Astrocyte (in vitro differentiated cells and primary cell): ENCODE measurements around the gene NIT1. TPM values are rescaled to one million over a fixed set of nuclear protein-coding genes. Genes with fewer than 3 reads are reported as not detected.

Experiments used
- DNase-seq: peaks from one replicate; pipeline ENCODE4 v3.0.0-alpha.2; 2010; ENCODE audit warnings: low read depth
- FAIRE-seq: peaks from 2 replicates; lab custom pipeline; 2011; peaks lifted over from hg19 to GRCh38; lab: Jason Lieb, UNC
- H2AFZ ChIP-seq: 2 replicates; pipeline ENCODE4 v1.6.0; 2012; ENCODE audit warnings: low read depth, low read length, inconsistent platforms
- H3K27ac ChIP-seq: 2 replicates; pipeline ENCODE4 v1.5.1; 2011; ENCODE audit warnings: low read depth, low read length, inconsistent platforms
- H3K27me3 ChIP-seq: 2 replicates; pipeline ENCODE4 v1.6.0; 2011; ENCODE audit warnings: low read length, inconsistent platforms; ENCODE audit not compliant: insufficient read depth
- H3K36me3 ChIP-seq: 2 replicates; pipeline ENCODE4 v1.5.1; 2011; ENCODE audit warnings: low read length, inconsistent platforms; ENCODE audit not compliant: insufficient read depth
- H3K4me1 ChIP-seq: 2 replicates; pipeline ENCODE4 v1.5.1; 2011; ENCODE audit warnings: low read length, inconsistent platforms; ENCODE audit not compliant: insufficient read depth
- H3K4me2 ChIP-seq: 2 replicates; pipeline ENCODE4 v1.6.0; 2012; ENCODE audit warnings: low read length, inconsistent platforms
- H3K4me3 ChIP-seq: 2 replicates; pipeline ENCODE4 v1.5.1; 2011; ENCODE audit warnings: low read depth, mild to moderate bottlenecking, low read length, inconsistent platforms; ENCODE audit not compliant: insufficient read depth
- H3K79me2 ChIP-seq: 2 replicates; pipeline ENCODE4 v1.6.0; 2012; ENCODE audit warnings: mild to moderate bottlenecking, low read length, inconsistent platforms; ENCODE audit not compliant: insufficient read depth
- H3K9ac ChIP-seq: 2 replicates; pipeline ENCODE4 v1.6.0; 2012; ENCODE audit warnings: mild to moderate bottlenecking, low read length, inconsistent platforms
- H3K9me3 ChIP-seq: 2 replicates; pipeline ENCODE4 v1.5.1; 2012; ENCODE audit warnings: low read depth, mild to moderate bottlenecking, low read length, inconsistent platforms; ENCODE audit not compliant: insufficient read depth
- H4K20me1 ChIP-seq: 2 replicates; pipeline ENCODE4 v1.6.0; 2012; ENCODE audit warnings: low read length, inconsistent platforms; ENCODE audit not compliant: insufficient read depth
- H3K27ac Mint-ChIP-seq: one replicate; pipeline ENCODE4 v1.8.0; 2021; ENCODE audit warnings: mild to moderate bottlenecking, mixed read lengths; ENCODE audit not compliant: unreplicated experiment
- H3K27me3 Mint-ChIP-seq: one replicate; pipeline ENCODE4 v1.8.0; 2021; ENCODE audit warnings: low read depth, mixed read lengths; ENCODE audit not compliant: unreplicated experiment
- H3K36me3 Mint-ChIP-seq: one replicate; pipeline ENCODE4 v1.8.0; 2021; ENCODE audit warnings: low read depth, mixed read lengths; ENCODE audit not compliant: unreplicated experiment
- H3K4me1 Mint-ChIP-seq: one replicate; pipeline ENCODE4 v1.8.0; 2021; ENCODE audit warnings: low read depth, mixed read lengths; ENCODE audit not compliant: unreplicated experiment
- H3K4me3 Mint-ChIP-seq: one replicate; pipeline ENCODE4 v1.8.0; 2021; ENCODE audit warnings: mild to moderate bottlenecking, moderate library complexity, mixed read lengths; ENCODE audit not compliant: unreplicated experiment
- H3K9me3 Mint-ChIP-seq: one replicate; pipeline ENCODE4 v1.8.0; 2021; ENCODE audit warnings: mild to moderate bottlenecking, mixed read lengths; ENCODE audit not compliant: unreplicated experiment
- EZH2 ChIP-seq: IDR thresholded peaks from 2 replicates; pipeline ENCODE4 v1.6.1; 2012; ENCODE audit warnings: mild to moderate bottlenecking, low read length, inconsistent platforms; ENCODE audit not compliant: insufficient read depth
- total RNA-seq: library from RNA; stranded (reverse); gene quantifications from 2 replicates; pipeline ENCODE4 v1.2.1, GENCODE V29; 2021
- TF ChIP-seq, protein P1 (sequence below): IDR thresholded peaks from 2 replicates; pipeline ENCODE4 v1.5.1; 2011; ENCODE audit warnings: low read depth, mild to moderate bottlenecking, inconsistent platforms, low read length, moderate library complexity; ENCODE audit not compliant: insufficient read depth

NIT1 gene
- total RNA-seq, 1 donor from 2014 or later, result 25.9 TPM

DNA sequence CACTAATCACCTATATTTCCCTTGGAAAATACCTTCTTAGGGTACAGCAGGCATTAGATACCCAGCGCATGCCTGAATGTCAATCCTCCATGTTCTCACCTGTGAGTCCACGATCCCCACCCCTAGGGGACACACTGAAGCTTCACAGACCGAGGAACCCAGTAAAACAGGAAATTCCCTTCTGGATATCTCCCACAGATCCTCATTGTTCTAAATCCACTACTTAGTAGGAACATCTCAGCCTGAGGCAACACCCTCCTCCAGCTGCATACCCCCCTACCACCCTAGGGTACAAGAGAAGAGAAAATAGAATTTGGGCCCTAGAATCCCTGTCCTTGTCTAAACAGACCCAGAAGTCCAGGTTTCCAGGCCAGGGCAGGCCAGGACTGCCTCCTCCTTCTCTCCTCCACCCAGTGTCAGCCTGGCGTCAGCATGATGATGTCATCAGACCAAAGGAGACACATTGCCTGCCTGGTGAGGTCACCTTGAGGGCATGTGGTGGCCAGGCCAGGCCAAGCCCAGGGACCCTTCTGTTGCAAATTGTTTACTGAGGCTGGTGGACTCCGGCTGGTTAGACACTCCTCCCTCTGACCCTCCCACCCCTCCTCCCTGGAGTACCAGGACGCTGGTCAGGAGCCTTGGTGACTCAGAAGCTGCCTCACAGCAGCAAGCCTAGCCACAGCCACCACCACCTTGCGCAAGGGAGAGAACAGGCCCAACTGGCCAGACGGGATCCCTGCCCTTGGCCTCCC is 34.7 kb upstream of the NIT1 start:
- Histone ChIP-seq H3K36me3 (no peaks in the 10 kb centered on the region), H3K4me1 (peaks cover 35% of the 10 kb centered on the region), H3K9ac (peak overlapping the region; percentile 30), H2AFZ (peak overlapping the region; percentile 58), H3K9me3 (no peaks in the 10 kb centered on the region), H3K27me3 (no peaks in the 10 kb centered on the region), H3K79me2 (no peaks in the 10 kb centered on the region), H4K20me1 (no peaks in the 10 kb centered on the region), H3K27ac (peak overlapping the region; percentile 58), H3K4me2 (peak overlapping the region; percentile 55), H3K4me3 (no peak overlapping the region)
- Mint-ChIP-seq H3K27me3 (no peaks in the 10 kb centered on the region), H3K36me3 (no peaks in the 10 kb centered on the region), H3K4me3 (peak overlapping the region; percentile 28), H3K4me1 (peaks cover 61% of the 10 kb centered on the region), H3K9me3 (peaks cover 4% of the 10 kb centered on the region), H3K27ac (peak overlapping the region; percentile 89)
- TF ChIP-seq, protein P1, sequence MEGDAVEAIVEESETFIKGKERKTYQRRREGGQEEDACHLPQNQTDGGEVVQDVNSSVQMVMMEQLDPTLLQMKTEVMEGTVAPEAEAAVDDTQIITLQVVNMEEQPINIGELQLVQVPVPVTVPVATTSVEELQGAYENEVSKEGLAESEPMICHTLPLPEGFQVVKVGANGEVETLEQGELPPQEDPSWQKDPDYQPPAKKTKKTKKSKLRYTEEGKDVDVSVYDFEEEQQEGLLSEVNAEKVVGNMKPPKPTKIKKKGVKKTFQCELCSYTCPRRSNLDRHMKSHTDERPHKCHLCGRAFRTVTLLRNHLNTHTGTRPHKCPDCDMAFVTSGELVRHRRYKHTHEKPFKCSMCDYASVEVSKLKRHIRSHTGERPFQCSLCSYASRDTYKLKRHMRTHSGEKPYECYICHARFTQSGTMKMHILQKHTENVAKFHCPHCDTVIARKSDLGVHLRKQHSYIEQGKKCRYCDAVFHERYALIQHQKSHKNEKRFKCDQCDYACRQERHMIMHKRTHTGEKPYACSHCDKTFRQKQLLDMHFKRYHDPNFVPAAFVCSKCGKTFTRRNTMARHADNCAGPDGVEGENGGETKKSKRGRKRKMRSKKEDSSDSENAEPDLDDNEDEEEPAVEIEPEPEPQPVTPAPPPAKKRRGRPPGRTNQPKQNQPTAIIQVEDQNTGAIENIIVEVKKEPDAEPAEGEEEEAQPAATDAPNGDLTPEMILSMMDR, result no peak
- no peak for TF ChIP-seq EZH2
- FAIRE-seq, result no peak
- peak; percentile 89 for DNase-seq

DNA sequence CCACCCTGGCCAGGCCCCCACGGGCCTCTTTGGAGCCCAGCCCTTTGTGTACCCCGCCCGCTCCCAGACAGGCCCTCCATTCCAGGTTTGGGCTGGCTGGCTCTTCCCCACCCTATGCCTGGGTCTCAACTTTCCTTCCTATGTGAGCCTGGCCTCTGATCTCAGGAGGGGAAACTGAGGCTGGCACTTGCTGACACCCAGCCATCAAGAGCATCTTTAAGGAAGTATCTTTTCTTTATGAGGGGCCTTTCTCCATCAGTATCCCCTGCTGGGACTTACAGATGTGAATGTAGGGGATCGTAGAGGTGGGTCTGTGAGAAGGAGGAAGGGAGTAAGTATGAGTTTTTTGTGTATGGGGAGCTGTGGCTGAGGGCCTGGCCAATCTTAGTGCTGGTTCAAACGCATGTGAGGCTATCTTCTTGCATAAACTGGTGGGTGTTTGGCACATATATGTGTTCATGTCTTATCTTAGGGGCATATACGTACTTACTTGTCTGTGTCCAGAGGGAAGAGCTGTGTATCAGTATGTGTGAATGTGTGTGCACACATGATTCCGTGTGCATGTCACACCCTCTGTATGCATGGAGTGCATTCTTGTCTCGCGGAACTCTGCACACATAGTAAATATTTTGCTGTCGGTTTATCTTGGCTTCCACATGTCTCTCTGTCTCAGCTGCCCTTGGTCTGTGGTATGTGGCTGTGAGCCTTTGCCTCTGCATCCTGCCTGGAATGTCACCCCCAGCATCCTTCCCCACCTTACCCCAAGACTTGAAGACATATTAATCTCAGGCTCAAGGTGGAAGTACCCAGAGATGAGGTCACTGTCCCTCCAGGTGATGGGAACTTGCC is 33.9 kb upstream of the NIT1 start:
- Histone ChIP-seq H3K9ac (peak overlapping the region; percentile 38), H3K9me3 (no peaks in the 10 kb centered on the region), H3K4me2 (peak overlapping the region; percentile 55), H3K4me3 (no peak overlapping the region), H3K79me2 (no peaks in the 10 kb centered on the region), H3K4me1 (peaks cover 35% of the 10 kb centered on the region), H3K36me3 (no peaks in the 10 kb centered on the region), H4K20me1 (no peaks in the 10 kb centered on the region), H3K27ac (peak overlapping the region; percentile 58), H2AFZ (peak overlapping the region; percentile 58), H3K27me3 (no peaks in the 10 kb centered on the region)
- peak; percentile 39 for DNase-seq
- peaks cover 69% of the 10 kb centered on the region for H3K4me1 Mint-ChIP-seq
- peak overlapping the region; percentile 89 for H3K27ac Mint-ChIP-seq
- H3K36me3 Mint-ChIP-seq, result no peaks in the 10 kb centered on the region
- TF ChIP-seq, protein P1, result no peak
- no peak for TF ChIP-seq EZH2
- no peaks in the 10 kb centered on the region for H3K27me3 Mint-ChIP-seq
- FAIRE-seq, result no peak
- H3K9me3 Mint-ChIP-seq, result peaks cover 3% of the 10 kb centered on the region
- H3K4me3 Mint-ChIP-seq, result no peak overlapping the region
